HEK293T (cell line): ENCODE results near the gene KIRREL3.

Experiments
- CTCF ChIA-PET: fragments of 350-600 bp; formaldehyde crosslinking; extraction: SDS; loops from one replicate; lab custom pipeline; 2021; ENCODE audit warnings: antibody characterized with exemption, inconsistent platforms; lab: Yijun Ruan, JAX
- POLR2A ChIA-PET: fragments of 350-600 bp; formaldehyde crosslinking; extraction: SDS; loops from one replicate; lab custom pipeline; 2020; ENCODE audit warnings: antibody characterized with exemption, inconsistent platforms; lab: Yijun Ruan, JAX
- DNase-seq: peaks from one replicate; pipeline ENCODE4 v3.0.0; 2012; ENCODE audit warnings: mixed read lengths; ENCODE audit errors: extremely low spot score
- ARNT ChIP-seq: fragments of 450-650 bp; IDR thresholded peaks from 2 replicates; pipeline ENCODE4 v1.6.1; 2017; ENCODE audit warnings: mild to moderate bottlenecking
- BHLHE40 ChIP-seq: fragments of 450-650 bp; IDR thresholded peaks from 2 replicates; pipeline ENCODE4 v1.6.1; 2016; ENCODE audit warnings: mild to moderate bottlenecking, moderate library complexity, borderline replicate concordance
- CTBP1 ChIP-seq: fragments of 450-650 bp; IDR thresholded peaks from 2 replicates; pipeline ENCODE4 v1.6.1; 2016; ENCODE audit warnings: borderline replicate concordance
- ELF4 ChIP-seq: fragments of 450-650 bp; IDR thresholded peaks from 2 replicates; pipeline ENCODE4 v1.6.1; 2017; ENCODE audit warnings: antibody characterized with exemption
- FOXA1 ChIP-seq: fragments of 450-650 bp; IDR thresholded peaks from 2 replicates; pipeline ENCODE4 v1.6.1; 2016; ENCODE audit warnings: mild to moderate bottlenecking
- FOXK2 ChIP-seq: fragments of 450-650 bp; IDR thresholded peaks from 2 replicates; pipeline ENCODE4 v1.6.1; 2016; ENCODE audit warnings: mild to moderate bottlenecking
- FOXM1 ChIP-seq: fragments of 450-650 bp; IDR thresholded peaks from 2 replicates; pipeline ENCODE4 v1.6.1; 2017; ENCODE audit warnings: mild to moderate bottlenecking, borderline replicate concordance
- HDGF ChIP-seq: fragments of 450-650 bp; IDR thresholded peaks from 2 replicates; pipeline ENCODE4 v1.6.1; 2017; ENCODE audit warnings: antibody characterized with exemption, borderline replicate concordance
- L3MBTL2 ChIP-seq: fragments of 450-650 bp; conservative IDR thresholded peaks from 2 replicates; pipeline ENCODE4 v1.6.1; 2016; ENCODE audit warnings: mild to moderate bottlenecking
- LEF1 ChIP-seq: fragments of 450-650 bp; IDR thresholded peaks from 2 replicates; pipeline ENCODE4 v1.6.1; 2017; ENCODE audit warnings: mild to moderate bottlenecking, borderline replicate concordance
- NFRKB ChIP-seq: fragments of 450-650 bp; IDR thresholded peaks from 2 replicates; pipeline ENCODE4 v1.6.1; 2016; ENCODE audit warnings: mild to moderate bottlenecking, moderate library complexity
- PKNOX1 ChIP-seq: fragments of 450-650 bp; IDR thresholded peaks from 2 replicates; pipeline ENCODE4 v1.6.1; 2016
- SP1 ChIP-seq: fragments of 450-650 bp; IDR thresholded peaks from 2 replicates; pipeline ENCODE4 v1.6.1; 2017
- SUZ12 ChIP-seq: fragments of 450-650 bp; IDR thresholded peaks from 2 replicates; pipeline ENCODE4 v1.6.1; 2016; ENCODE audit warnings: mild to moderate bottlenecking
- TARDBP ChIP-seq: fragments of 450-650 bp; IDR thresholded peaks from 2 replicates; pipeline ENCODE4 v1.6.1; 2016
- ZNF384 ChIP-seq: fragments of 450-650 bp; IDR thresholded peaks from 2 replicates; pipeline ENCODE4 v1.6.1; 2016

KIRREL3 gene

GRCh38 chr11:127037596-127037995 lies 37.0 kb upstream of the KIRREL3 start:
- POLR2A ChIA-PET: no interaction called here
- DNase-seq: no peak
- CTCF ChIA-PET: no interaction called here
- TF ChIP-seq BHLHE40: no peak
- TF ChIP-seq PKNOX1: no peak
- TF ChIP-seq FOXK2: no peak
- TF ChIP-seq ELF4: no peak
- no peak for TF ChIP-seq SP1

- no peak for TF ChIP-seq ELF4
- TF ChIP-seq HDGF: no peak
- TF ChIP-seq ARNT: no peak
- no peak for TF ChIP-seq PKNOX1
- TF ChIP-seq CTBP1: no peak
- no peak for TF ChIP-seq BHLHE40
- TF ChIP-seq FOXK2: no peak
- TF ChIP-seq SP1: no peak
- no peak for TF ChIP-seq SUZ12
- no peak for TF ChIP-seq FOXA1
- no peak for TF ChIP-seq L3MBTL2
- no peak for TF ChIP-seq FOXM1
- no peak for TF ChIP-seq TARDBP
- TF ChIP-seq ZNF384: no peak
- TF ChIP-seq LEF1: no peak
- no peak for TF ChIP-seq NFRKB
- ChIA-PET POLR2A (no interaction called here), CTCF (no interaction called here)
- no peak for DNase-seq
Observed at GRCh38 chr11:127037001-127037400, 36.4 kb upstream of the KIRREL3 start.

GRCh38 chr11:127035824-127036223 lies 35.3 kb upstream of the KIRREL3 start:
- ChIA-PET POLR2A (no interaction called here), CTCF (no interaction called here)
- DNase-seq: no peak
- TF ChIP-seq NFRKB (no peak), SP1 (no peak), ELF4 (no peak), BHLHE40 (no peak)

- ChIA-PET CTCF (no interaction called here), POLR2A (no interaction called here)
- TF ChIP-seq FOXK2: no peak
- TF ChIP-seq ARNT: no peak
- TF ChIP-seq SUZ12: no peak
- no peak for TF ChIP-seq SP1
- no peak for TF ChIP-seq FOXA1
- TF ChIP-seq ELF4: no peak
- TF ChIP-seq NFRKB: no peak
- no peak for DNase-seq
Observed at GRCh38 chr11:127034973-127035372, 34.4 kb upstream of the KIRREL3 start.

GRCh38 chr11:127028648-127029047 lies 28.1 kb upstream of the KIRREL3 start:
- no peak for DNase-seq
- ChIA-PET CTCF (no interaction called here), POLR2A (no interaction called here)
- TF ChIP-seq SUZ12: no peak
- TF ChIP-seq FOXM1: no peak
- no peak for TF ChIP-seq PKNOX1

GRCh38 chr11:127027789-127028188 lies 27.2 kb upstream of the KIRREL3 start:
- no peak for TF ChIP-seq ELF4
- no peak for TF ChIP-seq NFRKB
- TF ChIP-seq ZNF384: no peak
- TF ChIP-seq LEF1: no peak
- no peak for TF ChIP-seq HDGF
- TF ChIP-seq TARDBP: no peak
- TF ChIP-seq BHLHE40: no peak
- TF ChIP-seq FOXK2: no peak
- no peak for TF ChIP-seq L3MBTL2
- no peak for TF ChIP-seq PKNOX1
- TF ChIP-seq CTBP1: no peak
- no peak for TF ChIP-seq FOXA1
- TF ChIP-seq SUZ12: no peak
- TF ChIP-seq FOXM1: no peak
- no peak for TF ChIP-seq ARNT
- TF ChIP-seq SP1: no peak
- POLR2A ChIA-PET: no interaction called here
- DNase-seq: no peak
- CTCF ChIA-PET: no interaction called here

GRCh38 chr11:127027000-127027399 lies 26.4 kb upstream of the KIRREL3 start:
- ChIA-PET POLR2A (no interaction called here), CTCF (no interaction called here)
- TF ChIP-seq ELF4 (no peak), SP1 (no peak), SUZ12 (no peak), ZNF384 (no peak), HDGF (no peak), LEF1 (no peak), TARDBP (no peak), PKNOX1 (no peak), NFRKB (no peak), FOXK2 (no peak), L3MBTL2 (no peak), BHLHE40 (no peak), ARNT (no peak), FOXM1 (no peak), FOXA1 (no peak), CTBP1 (no peak)
- no peak for DNase-seq
